HUES6 (cell line): ENCODE results near the gene ANK2.
A peak's percentile ranks its signal among the peaks of the same experiment; 100 is the strongest.

Experiments
- H3K27ac ChIP-seq: 2 replicates; pipeline ENCODE4 v1.7.0; 2013; ENCODE audit warnings: low read depth, mild to moderate bottlenecking, low read length, inconsistent platforms
- H3K27me3 ChIP-seq: 2 replicates; pipeline ENCODE4 v1.6.1; 2013; ENCODE audit warnings: low read length; ENCODE audit not compliant: control insufficient read depth, insufficient read depth
- H3K36me3 ChIP-seq: 2 replicates; pipeline ENCODE4 v1.6.1; 2013; ENCODE audit warnings: low read length; ENCODE audit not compliant: control insufficient read depth, insufficient read depth
- H3K4me1 ChIP-seq: 2 replicates; pipeline ENCODE4 v1.6.1; 2013; ENCODE audit warnings: low read length; ENCODE audit not compliant: control insufficient read depth, insufficient read depth
- H3K4me3 ChIP-seq: 2 replicates; pipeline ENCODE4 v1.5.1; 2013; ENCODE audit warnings: low read depth, low read length
- H3K9ac ChIP-seq: one replicate; pipeline ENCODE4 v1.6.1; 2013; ENCODE audit warnings: mild to moderate bottlenecking, low read length
- H3K9me3 ChIP-seq: 2 replicates; pipeline ENCODE4 v1.6.1; 2013; ENCODE audit warnings: low read depth, low read length; ENCODE audit not compliant: control insufficient read depth, insufficient read depth

Gene ANK2

GRCh38 chr4:113255628-113256027 is 206.2 kb downstream of the ANK2 start:
- Histone ChIP-seq H3K9ac (no peak overlapping the region), H3K27me3 (no peaks in the 10 kb centered on the region), H3K4me1 (no peaks in the 10 kb centered on the region)

GRCh38 chr4:113256946-113257345 is 207.5 kb downstream of the ANK2 start:
- Histone ChIP-seq H3K27me3 (no peaks in the 10 kb centered on the region), H3K9me3 (no peaks in the 10 kb centered on the region), H3K4me1 (no peaks in the 10 kb centered on the region), H3K36me3 (peaks cover 33% of the 10 kb centered on the region), H3K4me3 (no peak overlapping the region), H3K9ac (no peak overlapping the region), H3K27ac (no peak overlapping the region)

More at GRCh38 chr4:113255628-113256027, 206.2 kb downstream of the ANK2 start:
- no peak overlapping the region for H3K27ac ChIP-seq
- peaks cover 33% of the 10 kb centered on the region for H3K36me3 ChIP-seq
- no peak overlapping the region for H3K4me3 ChIP-seq
- H3K9me3 ChIP-seq, result no peaks in the 10 kb centered on the region

- Histone ChIP-seq H3K4me1 (no peaks in the 10 kb centered on the region), H3K27ac (no peak overlapping the region), H3K27me3 (no peaks in the 10 kb centered on the region), H3K36me3 (peaks cover 29% of the 10 kb centered on the region), H3K9ac (no peak overlapping the region), H3K9me3 (no peaks in the 10 kb centered on the region), H3K4me3 (no peak overlapping the region)
Measured at GRCh38 chr4:113260688-113261087, 211.2 kb downstream of the ANK2 start.

- Histone ChIP-seq H3K27ac (no peak overlapping the region), H3K4me3 (no peak overlapping the region), H3K36me3 (peaks cover 11% of the 10 kb centered on the region; the same call in 1 of the 2 replicates), H3K27me3 (no peaks in the 10 kb centered on the region), H3K9me3 (0 out of 2 replicates have a peak, but pooled peaks cover 2% of the 10 kb centered on the region), H3K9ac (no peak overlapping the region), H3K4me1 (no peaks in the 10 kb centered on the region)
Measured at GRCh38 chr4:113263274-113263673, 213.8 kb downstream of the ANK2 start.

- peaks cover 10% of the 10 kb centered on the region for H3K36me3 ChIP-seq
- H3K27me3 ChIP-seq, result no peaks in the 10 kb centered on the region
- H3K4me3 ChIP-seq, result no peak overlapping the region; the same call in 1 of the 2 replicates
- 0 out of 2 replicates have a peak, but pooled peaks cover 2% of the 10 kb centered on the region for H3K9me3 ChIP-seq
- H3K9ac ChIP-seq, result no peak overlapping the region
- H3K4me1 ChIP-seq, result peaks cover 28% of the 10 kb centered on the region
- H3K27ac ChIP-seq, result no peak overlapping the region
Measured at GRCh38 chr4:113270520-113271319, 221.3 kb downstream of the ANK2 start.

GRCh38 chr4:113272523-113272922 is 223.1 kb downstream of the ANK2 start:
- H3K4me1 ChIP-seq, result peaks cover 28% of the 10 kb centered on the region
- no peak overlapping the region for H3K4me3 ChIP-seq
- no peak overlapping the region for H3K27ac ChIP-seq
- H3K9ac ChIP-seq, result no peak overlapping the region
- H3K27me3 ChIP-seq, result no peaks in the 10 kb centered on the region
- no peaks in the 10 kb centered on the region for H3K9me3 ChIP-seq
- H3K36me3 ChIP-seq, result peaks cover 10% of the 10 kb centered on the region

GRCh38 chr4:113273721-113274220 is 224.3 kb downstream of the ANK2 start:
- no peaks in the 10 kb centered on the region for H3K9me3 ChIP-seq
- no peaks in the 10 kb centered on the region for H3K27me3 ChIP-seq
- no peak overlapping the region for H3K9ac ChIP-seq
- no peak overlapping the region for H3K27ac ChIP-seq
- H3K4me3 ChIP-seq, result no peak overlapping the region
- peaks cover 10% of the 10 kb centered on the region for H3K36me3 ChIP-seq
- H3K4me1 ChIP-seq, result peaks cover 28% of the 10 kb centered on the region

- H3K4me1 ChIP-seq, result peaks cover 2% of the 10 kb centered on the region
- no peaks in the 10 kb centered on the region for H3K9me3 ChIP-seq
- no peak overlapping the region for H3K9ac ChIP-seq
- no peak overlapping the region for H3K27ac ChIP-seq
- no peak overlapping the region for H3K4me3 ChIP-seq
- H3K27me3 ChIP-seq, result no peaks in the 10 kb centered on the region
- peaks cover 13% of the 10 kb centered on the region for H3K36me3 ChIP-seq
Measured at GRCh38 chr4:113276464-113277170, 227.2 kb downstream of the ANK2 start.

- Histone ChIP-seq H3K4me1 (no peaks in the 10 kb centered on the region), H3K36me3 (peaks cover 23% of the 10 kb centered on the region), H3K27ac (no peak overlapping the region), H3K9me3 (no peaks in the 10 kb centered on the region), H3K4me3 (no peak overlapping the region), H3K27me3 (no peaks in the 10 kb centered on the region), H3K9ac (no peak overlapping the region)
Measured at GRCh38 chr4:113278324-113278934, 229.0 kb downstream of the ANK2 start.

GRCh38 chr4:113285501-113285900 is 236.0 kb downstream of the ANK2 start:
- 0 out of 2 replicates have a peak overlapping the region, but pooled peaks have one; percentile 47 for H3K27ac ChIP-seq
- no peak overlapping the region for H3K4me3 ChIP-seq
- H3K4me1 ChIP-seq, result peaks cover 10% of the 10 kb centered on the region
- H3K27me3 ChIP-seq, result no peaks in the 10 kb centered on the region
- H3K9me3 ChIP-seq, result no peaks in the 10 kb centered on the region
- peaks cover 33% of the 10 kb centered on the region for H3K36me3 ChIP-seq
- no peak overlapping the region for H3K9ac ChIP-seq
